Measurements from ENCODE around the gene DIS3L2. TPM values are rescaled to one million over a fixed set of nuclear protein-coding genes. Genes with fewer than 3 reads are reported as not detected.

Gene DIS3L2
- total RNA-seq, 4 donors from 2014 or later, result 13.3 to 31.0 (median 23.6) TPM

- ATAC-seq, result no peak
These were observed 26.8 kb downstream of the DIS3L2 start for GRCh38 chr2:231988179-231988866.

GRCh38 chr2:231991664-231992063 lies 30.2 kb downstream of the DIS3L2 start:
- Histone ChIP-seq H3K9me3 (no peaks in the 10 kb centered on the region), H3K4me1 (peaks cover 0 to 26% (median 11%) of the 10 kb centered on the region in 3 donors), H3K36me3 (no peaks in the 10 kb centered on the region), H3K27me3 (no peaks in the 10 kb centered on the region), H3K27ac (no peak overlapping the region), H3K4me3 (no peak overlapping the region)
- no peak for ATAC-seq
- TF ChIP-seq EP300 (IDR thresholded peaks at IDR 0.05), result no peak
- no peak for TF ChIP-seq CTCF (IDR thresholded peaks at IDR 0.05)
- 81 to 88% methylated on average over 2 to 3 of the region's 3 CpGs for WGBS, 2 donors (ENCODE audit: low coverage in 1 of 2)

More at GRCh38 chr2:231988179-231988866, 26.8 kb downstream of the DIS3L2 start:
- Histone ChIP-seq H3K9me3 (no peaks in the 10 kb centered on the region), H3K4me1 (peaks cover 0 to 23% (median 13%) of the 10 kb centered on the region in 3 donors), H3K4me3 (no peak overlapping the region), H3K27ac (no peak overlapping the region), H3K36me3 (peaks cover 0 to under 1% of the 10 kb centered on the region in 2 donors), H3K27me3 (no peaks in the 10 kb centered on the region)
- WGBS, 2 donors (ENCODE audit: low coverage in 1 of 2), result 80 to 86% methylated on average over 6 to 8 of the region's 8 CpGs
- TF ChIP-seq EP300 (IDR thresholded peaks at IDR 0.05) (no peak), POLR2A (IDR thresholded peaks at IDR 0.05) (no peak), CTCF (IDR thresholded peaks at IDR 0.05) (no peak), POLR2AphosphoS5 (IDR thresholded peaks at IDR 0.05) (no peak)

- H3K36me3 ChIP-seq, result no peaks in the 10 kb centered on the region
- H3K4me1 ChIP-seq, result peaks cover 0 to 21% (median under 1%) of the 10 kb centered on the region in 3 donors
- TF ChIP-seq CTCF (IDR thresholded peaks at IDR 0.05) (no peak), POLR2A (IDR thresholded peaks at IDR 0.05) (no peak), EP300 (IDR thresholded peaks at IDR 0.05) (no peak), POLR2AphosphoS5 (IDR thresholded peaks at IDR 0.05) (no peak)
- WGBS, 2 donors (ENCODE audit: low coverage in 1 of 2), result 20 to 59% methylated on average over 2 to 5 of the region's 5 CpGs
- no peak overlapping the region for H3K4me3 ChIP-seq
- no peaks in the 10 kb centered on the region for H3K27me3 ChIP-seq
- no peaks in the 10 kb centered on the region for H3K9me3 ChIP-seq
- ATAC-seq, result no peak
- no peak overlapping the region for H3K27ac ChIP-seq
These were observed 31.4 kb downstream of the DIS3L2 start for GRCh38 chr2:231992888-231993287.

GRCh38 chr2:231996797-231997540 lies 35.5 kb downstream of the DIS3L2 start:
- no peaks in the 10 kb centered on the region for H3K9me3 ChIP-seq
- no peak overlapping the region for H3K4me3 ChIP-seq
- H3K36me3 ChIP-seq, result no peaks in the 10 kb centered on the region
- no peak for ATAC-seq
- H3K27ac ChIP-seq, result no peak overlapping the region
- peaks cover 0 to 14% (median 0%) of the 10 kb centered on the region in 3 donors for H3K4me1 ChIP-seq
- H3K27me3 ChIP-seq, result no peaks in the 10 kb centered on the region
- TF ChIP-seq POLR2A (IDR thresholded peaks at IDR 0.05) (no peak), EP300 (IDR thresholded peaks at IDR 0.05) (no peak), CTCF (IDR thresholded peaks at IDR 0.05) (no peak), POLR2AphosphoS5 (IDR thresholded peaks at IDR 0.05) (no peak)
- 43 to 93% methylated on average over 1 of the region's 2 CpGs for WGBS, 2 donors (ENCODE audit: low coverage in 1 of 2)

- no peak for ATAC-seq
These were observed 36.5 kb downstream of the DIS3L2 start for GRCh38 chr2:231998046-231998445.

More at GRCh38 chr2:231998046-231998445, 36.5 kb downstream of the DIS3L2 start:
- Histone ChIP-seq H3K36me3 (no peaks in the 10 kb centered on the region), H3K9me3 (no peaks in the 10 kb centered on the region), H3K27ac (no peak overlapping the region), H3K4me3 (no peak overlapping the region), H3K27me3 (no peaks in the 10 kb centered on the region), H3K4me1 (peaks cover 0 to 14% (median 0%) of the 10 kb centered on the region in 3 donors)
- TF ChIP-seq POLR2A (IDR thresholded peaks at IDR 0.05) (no peak), CTCF (IDR thresholded peaks at IDR 0.05) (no peak), POLR2AphosphoS5 (IDR thresholded peaks at IDR 0.05) (no peak), EP300 (IDR thresholded peaks at IDR 0.05) (no peak)
